Measurements from ENCODE around the gene TMEM254.

GRCh38 chr10:80050752-80051151 is 27.7 kb upstream of the TMEM254 start:
- no peak for TF ChIP-seq POLR2A (IDR thresholded peaks at IDR 0.05)
- no peak for TF ChIP-seq CTCF (IDR thresholded peaks at IDR 0.05)

Measured in gastroesophageal sphincter (tissue), 3 donors.